ENCODE results near the gene ALDH7A1. TPM values are rescaled to one million over a fixed set of nuclear protein-coding genes. Genes with fewer than 3 reads are reported as not detected.
A peak's percentile ranks its signal among the peaks of the same experiment; 100 is the strongest.

ALDH7A1 gene
- total RNA-seq, 1 experiment from 2014 or later = 31.5 TPM

GRCh38 chr5:126509339-126509738, 85.7 kb downstream of the ALDH7A1 start:
- DNase-seq (ENCODE audit: low spot score) = no peak

GRCh38 chr5:126508962-126509279, 86.1 kb downstream of the ALDH7A1 start:
- DNase-seq (ENCODE audit: low spot score) = peak; percentile 54

- no peak for DNase-seq (ENCODE audit: low spot score)
Observed at GRCh38 chr5:126508251-126508961, 86.6 kb downstream of the ALDH7A1 start.

GRCh38 chr5:126506079-126506478, 88.9 kb downstream of the ALDH7A1 start:
- no peak for DNase-seq (ENCODE audit: low spot score)

GRCh38 chr5:126503602-126504104, 91.4 kb downstream of the ALDH7A1 start:
- DNase-seq (ENCODE audit: low spot score) = no peak

GRCh38 chr5:126501448-126501847, 93.6 kb downstream of the ALDH7A1 start:
- DNase-seq (ENCODE audit: low spot score) = no peak

- DNase-seq (ENCODE audit: low spot score) = peak; percentile 13
Observed at GRCh38 chr5:126499853-126500342, 95.1 kb downstream of the ALDH7A1 start.

GRCh38 chr5:126499278-126499677, 95.7 kb downstream of the ALDH7A1 start:
- DNase-seq (ENCODE audit: low spot score) = no peak

- no peak for DNase-seq (ENCODE audit: low spot score)
Observed at GRCh38 chr5:126497506-126497905, 97.5 kb downstream of the ALDH7A1 start.

GRCh38 chr5:126494393-126494792, 100.6 kb downstream of the ALDH7A1 start:
- DNase-seq (ENCODE audit: low spot score) = no peak

GRCh38 chr5:126492939-126493338, 102.1 kb downstream of the ALDH7A1 start:
- DNase-seq (ENCODE audit: low spot score) = peak; percentile 28

- DNase-seq (ENCODE audit: low spot score) = no peak
Observed at GRCh38 chr5:126490167-126490940, 104.7 kb downstream of the ALDH7A1 start.

- DNase-seq (ENCODE audit: low spot score) = no peak
Observed at GRCh38 chr5:126488443-126489065, 106.5 kb downstream of the ALDH7A1 start.

- DNase-seq (ENCODE audit: low spot score) = no peak
Observed at GRCh38 chr5:126487596-126487995, 107.4 kb downstream of the ALDH7A1 start.

GRCh38 chr5:126486332-126486731, 108.7 kb downstream of the ALDH7A1 start:
- no peak for DNase-seq (ENCODE audit: low spot score)

GRCh38 chr5:126484253-126484652, 110.8 kb downstream of the ALDH7A1 start:
- no peak for DNase-seq (ENCODE audit: low spot score)

- no peak for DNase-seq (ENCODE audit: low spot score)
Observed at GRCh38 chr5:126483156-126483555, 111.9 kb downstream of the ALDH7A1 start.

GRCh38 chr5:126482591-126482990, 112.4 kb downstream of the ALDH7A1 start:
- no peak for DNase-seq (ENCODE audit: low spot score)

GRCh38 chr5:126481243-126481642, 113.8 kb downstream of the ALDH7A1 start:
- no peak for DNase-seq (ENCODE audit: low spot score)
